K562 (cell line): ENCODE data around the gene ARHGAP30. TPM values are rescaled to one million over a fixed set of nuclear protein-coding genes. Genes with fewer than 3 reads are reported as not detected.

Experiments
- ASH1L ChIP-seq: fragments of 450-650 bp; IDR thresholded peaks from 2 replicates; pipeline ENCODE4 v1.6.1; 2018; ENCODE audit warnings: borderline replicate concordance, mild to moderate bottlenecking, low read depth; ENCODE audit not compliant: partially characterized antibody
- C11orf30 ChIP-seq: fragments of 450-650 bp; IDR thresholded peaks from 2 replicates; pipeline ENCODE4 v1.6.1; 2016; ENCODE audit warnings: low read depth, mild to moderate bottlenecking
- CBFA2T3 ChIP-seq: fragments of 450-650 bp; IDR thresholded peaks from 2 replicates; pipeline ENCODE4 v1.6.1; 2017
- CCNT2 ChIP-seq: IDR thresholded peaks from 2 replicates; pipeline ENCODE4 v1.6.1; 2011; ENCODE audit warnings: borderline replicate concordance, low read depth, mild to moderate bottlenecking, moderate library complexity, mixed read lengths, low read length; ENCODE audit not compliant: insufficient read length; ENCODE audit errors: extremely low read depth
- CHCHD3 ChIP-seq: fragments of 250-450 bp; sonication (Bioruptor Pico); IDR thresholded peaks from 2 replicates; pipeline ENCODE4 v2.1.2; 2022; ENCODE audit warnings: mild to moderate bottlenecking
- DDX20 ChIP-seq: fragments of 450-650 bp; IDR thresholded peaks from 2 replicates; pipeline ENCODE4 v1.6.1; 2016; ENCODE audit warnings: missing genetic modification characterization, low read depth, mild to moderate bottlenecking, missing compliant biosample characterization, moderate library complexity
- HMG20A ChIP-seq: fragments of 450-650 bp; formaldehyde crosslinking; conservative IDR thresholded peaks from 2 replicates; pipeline ENCODE4 v1.4.0; 2020; ENCODE audit warnings: mild to moderate bottlenecking, mixed read lengths
- KAT7 ChIP-seq: sonication (generic); formaldehyde crosslinking; IDR thresholded peaks from 2 replicates; pipeline ENCODE4 v1.8.0; 2022; ENCODE audit warnings: missing genetic modification reagents, mild to moderate bottlenecking, borderline replicate concordance
- KDM1A ChIP-seq, 2 experiments: fragments of 450-650 bp; IDR thresholded peaks; 2 replicates each; pipeline ENCODE4 v1.6.1; 2016; ENCODE audit warnings: mild to moderate bottlenecking in 2 of 2
- MTA3 ChIP-seq: fragments of 450-650 bp; formaldehyde crosslinking; IDR thresholded peaks from 2 replicates; pipeline ENCODE4 v1.6.1; 2017; ENCODE audit warnings: mild to moderate bottlenecking, borderline replicate concordance
- NCOA4 ChIP-seq: fragments of 450-650 bp; IDR thresholded peaks from 2 replicates; pipeline ENCODE4 v1.6.1; 2018; ENCODE audit warnings: mild to moderate bottlenecking; ENCODE audit not compliant: partially characterized antibody
- NRF1 ChIP-seq, 2 experiments: fragments of 450-650 bp; IDR thresholded peaks in 1 of 2; conservative IDR thresholded peaks in 1 of 2; 2 replicates each; pipeline ENCODE4 v1.6.1; 2014; ENCODE audit warnings: mild to moderate bottlenecking in 2 of 2
- PHTF2 ChIP-seq: fragments of 250-450 bp; sonication (Bioruptor Pico); IDR thresholded peaks from 2 replicates; pipeline ENCODE4 v1.5.0; 2021; ENCODE audit warnings: mild to moderate bottlenecking
- RHOXF2B ChIP-seq: fragments of 250-450 bp; sonication (Bioruptor Pico); conservative IDR thresholded peaks from 2 replicates; pipeline ENCODE4 v1.5.1; 2021
- RUNX1 ChIP-seq: sonication (generic); IDR thresholded peaks from 2 replicates; pipeline ENCODE4 v1.6.1; 2016; ENCODE audit warnings: antibody characterized with exemption, low read depth
- SREBF2 ChIP-seq: sonication (generic); formaldehyde crosslinking; IDR thresholded peaks from 2 replicates; pipeline ENCODE4 v1.4.0; 2020; ENCODE audit warnings: mild to moderate bottlenecking, missing genetic modification reagents
- SRF ChIP-seq, 2 experiments: fragments of 250-450, 450-650 bp in 1 of 2; sonication (Bioruptor Pico) in 1 of 2; sonication (generic) in 1 of 2; formaldehyde crosslinking; IDR thresholded peaks; 2 replicates each; pipeline versions ENCODE4 v1.5.0 to v1.5.1; 2020 to 2022; ENCODE audit warnings: mild to moderate bottlenecking in 1 of 2, missing genetic modification reagents in 1 of 2
- TAF1 ChIP-seq: IDR thresholded peaks from 2 replicates; pipeline ENCODE4 v1.6.1; 2011; ENCODE audit warnings: mild to moderate bottlenecking, low read length, moderate library complexity; ENCODE audit not compliant: insufficient read depth, control insufficient read depth, severe bottlenecking; ENCODE audit errors: extremely low read depth
- THAP7 ChIP-seq: fragments of 250-450 bp; sonication (Bioruptor Pico); IDR thresholded peaks from 2 replicates; pipeline ENCODE4 v1.5.0; 2021
- ZFX ChIP-seq: sonication (generic); formaldehyde crosslinking; IDR thresholded peaks from 2 replicates; pipeline ENCODE4 v1.8.0; 2022; ENCODE audit warnings: mild to moderate bottlenecking, missing genetic modification reagents, moderate library complexity
- ZNF232 ChIP-seq: sonication (generic); formaldehyde crosslinking; IDR thresholded peaks from 2 replicates; pipeline ENCODE4 v1.8.0; 2022; ENCODE audit warnings: mild to moderate bottlenecking, missing genetic modification reagents
- ZNF778 ChIP-seq: fragments of 450-650 bp; formaldehyde crosslinking; IDR thresholded peaks from 2 replicates; pipeline ENCODE4 v1.4.0; 2020; ENCODE audit warnings: mild to moderate bottlenecking, moderate library complexity
- ZNF785 ChIP-seq: fragments of 250-450 bp; sonication (Bioruptor Pico); IDR thresholded peaks from 2 replicates; pipeline ENCODE4 v1.4.0; 2020; ENCODE audit warnings: mild to moderate bottlenecking
- ZSCAN29 ChIP-seq: fragments of 450-650 bp; IDR thresholded peaks from 2 replicates; pipeline ENCODE4 v1.6.1; 2017
- polyA plus RNA-seq, 8 experiments: library from polyadenylated mRNA; depleted of rRNA in 4 of 8; stranded (reverse) in 5 of 8; unstranded in 3 of 8; fragments of >200 nt; fragmentation: Nextera tagmentation in 2 of 8; fragmentation: Illumina TruSeq in 1 of 8; extraction: Ambion mirVana in 2 of 8; extraction: Trizol in 1 of 8; gene quantifications; 2 replicates each; pipeline versions ENCODE4 v1.2.1 to v1.2.3, GENCODE V29; 2011 to 2014; ENCODE audit warnings: inconsistent platforms in 1 of 8, missing spikeins in 1 of 8
- total RNA-seq, 7 experiments: library from RNA; depleted of rRNA in 6 of 7; stranded (reverse); fragments of >200 nt in 6 of 7; fragmentation: Illumina TruSeq in 2 of 7; extraction: Trizol in 2 of 7; gene quantifications; 2 replicates each; pipeline versions ENCODE4 v1.2.1 to v1.2.3, GENCODE V29; 2011 to 2021; ENCODE audit warnings: low replicate concordance in 1 of 7
- TF ChIP-seq, protein P1 (sequence below): fragments of 250-450 bp; sonication (Bioruptor Pico); IDR thresholded peaks from 2 replicates; pipeline ENCODE4 v1.5.0; 2021; ENCODE audit warnings: mild to moderate bottlenecking, borderline replicate concordance
- TF ChIP-seq, protein P2 (sequence below): fragments of 250-450 bp; sonication (Bioruptor Pico); IDR thresholded peaks from 2 replicates; pipeline ENCODE4 v1.4.0; 2020; ENCODE audit warnings: mild to moderate bottlenecking

Gene ARHGAP30
- total and polyA plus RNA-seq, 9 of the 15 experiments (the other 6 are each of a cell fraction or from before 2014, with no cell fraction given): 0.01 to 0.73 (median 0.12) TPM

DNA sequence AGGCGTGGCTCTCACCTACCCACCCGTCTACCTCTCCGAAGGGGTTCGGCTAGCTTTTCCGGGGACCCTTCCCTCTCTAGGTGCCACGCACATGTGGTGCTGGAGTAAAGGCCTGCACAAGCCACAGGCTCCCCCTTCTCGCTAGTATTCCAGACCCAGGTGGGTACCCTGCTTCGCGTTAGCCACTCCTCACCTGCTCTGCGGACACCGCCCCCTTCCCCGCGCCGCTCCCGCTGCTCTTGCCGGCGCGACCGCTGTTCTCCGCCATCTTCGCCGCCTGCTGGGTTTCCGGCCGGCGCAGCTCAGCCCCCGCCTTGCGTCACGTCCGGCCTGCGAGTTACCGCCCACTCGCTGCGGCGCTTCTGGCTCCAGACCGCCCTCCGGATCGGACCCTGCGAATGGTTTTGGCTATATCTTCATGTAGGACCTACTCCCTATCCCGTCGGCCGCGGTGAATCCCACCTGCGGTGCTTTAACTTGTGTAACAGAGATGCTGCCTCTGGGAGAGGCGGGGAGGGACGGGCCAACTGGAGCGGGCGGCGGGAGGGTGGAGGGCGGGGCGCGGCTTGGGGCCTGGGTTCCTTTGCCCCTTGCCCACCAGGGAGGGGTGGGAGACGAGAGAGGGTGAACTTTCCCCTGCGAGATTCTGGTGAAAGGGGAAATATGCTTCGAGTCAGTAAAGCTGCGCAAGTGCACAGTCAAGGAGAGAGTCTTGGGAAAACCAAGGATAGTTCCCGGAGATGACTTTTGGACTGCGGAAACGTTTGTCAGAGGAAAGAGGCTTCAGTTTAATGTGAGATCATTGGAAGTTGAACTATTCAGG is 48.3 kb upstream of the ARHGAP30 start, which contains the start of the genes NIT1 and PFDN2 (continued):
- TF ChIP-seq ZNF232 (no peak), SRF (CRISPR knock-in tag; IDR thresholded peaks at IDR 0.05) (no peak; a peak in 2 of 4 replicates), HMG20A (CRISPR knock-in tag) (no peak), DDX20 (tag) (no peak), KAT7 (CRISPR knock-in tag) (peak; percentile 86; the same call in 1 of the 2 replicates), C11orf30 (peak; percentile 90), ZFX (CRISPR knock-in tag) (0 out of 2 replicates have a peak, but pooled peaks have one; percentile 35), CBFA2T3 (no peak), ZSCAN29 (no peak), RUNX1 (no peak), ASH1L (no peak), CCNT2 (peak; percentile 83), THAP7 (CRISPR knock-in tag) (no peak), ZNF778 (CRISPR knock-in tag) (no peak), MTA3 (no peak), RHOXF2B (CRISPR knock-in tag) (no peak), KDM1A (IDR thresholded peaks at IDR 0.05) (no peak), PHTF2 (CRISPR knock-in tag) (no peak), NRF1 (conservative IDR thresholded peaks at IDR 0.05 in 1 of 2, IDR thresholded peaks at IDR 0.05 in 1 of 2) (peak; percentile 79 to 85), ZNF785 (CRISPR knock-in tag) (no peak), NCOA4 (no peak), TAF1 (peak; percentile 96), CHCHD3 (CRISPR knock-in tag) (no peak), SREBF2 (no peak)
- TF ChIP-seq, protein P1, sequence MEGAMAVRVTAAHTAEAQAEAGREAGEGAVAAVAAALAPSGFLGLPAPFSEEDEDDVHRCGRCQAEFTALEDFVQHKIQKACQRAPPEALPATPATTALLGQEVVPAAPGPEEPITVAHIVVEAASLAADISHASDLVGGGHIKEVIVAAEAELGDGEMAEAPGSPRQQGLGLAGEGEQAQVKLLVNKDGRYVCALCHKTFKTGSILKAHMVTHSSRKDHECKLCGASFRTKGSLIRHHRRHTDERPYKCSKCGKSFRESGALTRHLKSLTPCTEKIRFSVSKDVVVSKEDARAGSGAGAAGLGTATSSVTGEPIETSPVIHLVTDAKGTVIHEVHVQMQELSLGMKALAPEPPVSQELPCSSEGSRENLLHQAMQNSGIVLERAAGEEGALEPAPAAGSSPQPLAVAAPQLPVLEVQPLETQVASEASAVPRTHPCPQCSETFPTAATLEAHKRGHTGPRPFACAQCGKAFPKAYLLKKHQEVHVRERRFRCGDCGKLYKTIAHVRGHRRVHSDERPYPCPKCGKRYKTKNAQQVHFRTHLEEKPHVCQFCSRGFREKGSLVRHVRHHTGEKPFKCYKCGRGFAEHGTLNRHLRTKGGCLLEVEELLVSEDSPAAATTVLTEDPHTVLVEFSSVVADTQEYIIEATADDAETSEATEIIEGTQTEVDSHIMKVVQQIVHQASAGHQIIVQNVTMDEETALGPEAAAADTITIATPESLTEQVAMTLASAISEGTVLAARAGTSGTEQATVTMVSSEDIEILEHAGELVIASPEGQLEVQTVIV (CRISPR knock-in tag): no peak
- TF ChIP-seq, protein P2, sequence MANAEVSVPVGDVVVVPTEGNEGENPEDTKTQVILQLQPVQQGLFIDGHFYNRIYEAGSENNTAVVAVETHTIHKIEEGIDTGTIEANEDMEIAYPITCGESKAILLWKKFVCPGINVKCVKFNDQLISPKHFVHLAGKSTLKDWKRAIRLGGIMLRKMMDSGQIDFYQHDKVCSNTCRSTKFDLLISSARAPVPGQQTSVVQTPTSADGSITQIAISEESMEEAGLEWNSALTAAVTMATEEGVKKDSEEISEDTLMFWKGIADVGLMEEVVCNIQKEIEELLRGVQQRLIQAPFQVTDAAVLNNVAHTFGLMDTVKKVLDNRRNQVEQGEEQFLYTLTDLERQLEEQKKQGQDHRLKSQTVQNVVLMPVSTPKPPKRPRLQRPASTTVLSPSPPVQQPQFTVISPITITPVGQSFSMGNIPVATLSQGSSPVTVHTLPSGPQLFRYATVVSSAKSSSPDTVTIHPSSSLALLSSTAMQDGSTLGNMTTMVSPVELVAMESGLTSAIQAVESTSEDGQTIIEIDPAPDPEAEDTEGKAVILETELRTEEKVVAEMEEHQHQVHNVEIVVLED: peak; percentile 62
